Measurements from ENCODE around the gene NEURL4.

Gene NEURL4

GRCh38 chr17:7354262-7354843 is 25.2 kb upstream of the NEURL4 start:
- in situ Hi-C loops (cut with HindIII; ENCODE audit: low sequenced_read_pairs) = no loop called here
- no peak for TF ChIP-seq CTCF (IDR thresholded peaks at IDR 0.05; ENCODE audit: low read depth, low read length, missing control alignments)
- DNase-seq (ENCODE audit: low read depth) = no peak
- H3K4me3 ChIP-seq (ENCODE audit: low read depth, low read length) = no peak overlapping the region

- peak overlapping the region; percentile 87 for H3K4me3 ChIP-seq (ENCODE audit: low read depth, low read length)
- DNase-seq (ENCODE audit: low read depth) = no peak
- TF ChIP-seq CTCF (IDR thresholded peaks at IDR 0.05; ENCODE audit: low read depth, low read length, missing control alignments) = no peak
- in situ Hi-C loops (cut with HindIII; ENCODE audit: low sequenced_read_pairs) = no loop called here
Observed at GRCh38 chr17:7352910-7353635, 23.9 kb upstream of the NEURL4 start.

GRCh38 chr17:7352503-7352889 is 23.4 kb upstream of the NEURL4 start:
- TF ChIP-seq CTCF (IDR thresholded peaks at IDR 0.05; ENCODE audit: low read depth, low read length, missing control alignments) = no peak
- peak overlapping the region; percentile 87 for H3K4me3 ChIP-seq (ENCODE audit: low read depth, low read length)
- DNase-seq (ENCODE audit: low read depth) = no peak

GRCh38 chr17:7351665-7352502 is 22.7 kb upstream of the NEURL4 start, which contains the start of gene KCTD11:
Gene KCTD11 (plus strand): TSS chr17:7352162.
- in situ Hi-C loops (cut with HindIII; ENCODE audit: low sequenced_read_pairs) = no loop called here
- peak within 1 kb of the TSS; percentile 87 for H3K4me3 ChIP-seq (ENCODE audit: low read depth, low read length)

More at GRCh38 chr17:7352503-7352889, 23.4 kb upstream of the NEURL4 start:
- in situ Hi-C loops (cut with HindIII; ENCODE audit: low sequenced_read_pairs) = no loop called here

GRCh38 chr17:7348478-7349242 is 19.5 kb upstream of the NEURL4 start:
- in situ Hi-C loops (cut with HindIII; ENCODE audit: low sequenced_read_pairs) = no loop called here
- H3K4me3 ChIP-seq (ENCODE audit: low read depth, low read length) = no peak overlapping the region
- TF ChIP-seq CTCF (IDR thresholded peaks at IDR 0.05; ENCODE audit: low read depth, low read length, missing control alignments) = no peak
- no peak for DNase-seq (ENCODE audit: low read depth)

More at GRCh38 chr17:7351665-7352502, 22.7 kb upstream of the NEURL4 start, which contains the start of gene KCTD11:
- DNase-seq (ENCODE audit: low read depth) = peak; percentile 58
- peak; percentile 72 for TF ChIP-seq CTCF (IDR thresholded peaks at IDR 0.05; ENCODE audit: low read depth, low read length, missing control alignments)
